ENCODE measurements around the gene CDH16.
"Not testable (repeated sequence)": the region's sequence is repeated elsewhere in the genome, so short reads cannot be mapped to it uniquely, and the experiment has no call there.

Gene CDH16

DNA sequence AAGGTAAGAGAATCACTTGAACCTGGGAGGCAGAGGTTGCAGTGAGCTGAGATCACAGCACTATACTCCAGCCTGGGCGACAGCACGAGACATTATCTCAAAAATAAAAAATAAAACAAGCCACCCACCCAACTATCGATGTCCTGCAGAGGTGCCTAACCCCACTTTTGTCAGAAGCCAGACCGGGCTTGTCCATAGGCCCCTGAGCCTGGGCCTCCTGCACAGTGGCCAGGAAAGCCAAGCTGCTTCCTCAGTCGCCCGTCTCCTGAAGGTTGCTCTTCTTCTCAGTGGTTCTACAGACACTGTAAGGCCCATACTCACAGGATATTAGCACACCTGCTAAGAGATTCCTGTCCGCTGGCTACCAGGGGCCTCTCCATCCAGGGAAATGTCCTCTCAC is 27.9 kb upstream of the CDH16 start:
- no peaks in the 10 kb centered on the region for H3K27me3 ChIP-seq (ENCODE audit: low read depth, low read length)
- peaks cover 0 to 4% of the 10 kb centered on the region in 2 donors for H3K9me3 ChIP-seq (ENCODE audit: control insufficient read depth in 1 of 2, low read length in 2 of 2)
- H3K27ac ChIP-seq (ENCODE audit: low read length): no peak overlapping the region
- H3K36me3 ChIP-seq (ENCODE audit: control insufficient read depth in 1 of 2, insufficient read depth in 2 of 2, low read length in 2 of 2): peaks cover 19 to 26% of the 10 kb centered on the region in 2 donors
- H3K4me3 ChIP-seq (ENCODE audit: low read depth in 1 of 2, low read length in 2 of 2): no peak overlapping the region
- peaks cover 0 to 8% of the 10 kb centered on the region in 2 donors for H3K4me1 ChIP-seq (ENCODE audit: control insufficient read depth in 1 of 2, insufficient read depth in 2 of 2, low read length in 2 of 2)

DNA sequence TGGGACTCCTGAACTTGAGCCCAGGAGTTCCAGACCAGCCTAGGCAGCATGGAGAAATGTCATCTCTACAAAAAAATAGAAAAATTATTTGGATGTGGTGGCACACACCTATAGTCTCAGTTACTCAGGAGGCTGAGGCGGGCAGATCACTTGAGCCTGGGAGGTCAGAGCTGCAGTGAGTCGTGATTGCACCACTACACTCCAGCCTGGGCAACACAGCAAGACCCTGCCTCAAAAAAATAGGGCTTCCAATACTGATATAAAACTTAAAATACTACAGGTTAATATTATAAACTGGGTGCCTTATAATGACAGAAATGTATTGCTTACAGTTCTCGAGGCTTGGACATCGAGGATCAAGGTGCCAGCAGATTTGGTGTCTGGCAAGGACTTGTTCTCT is 27.3 kb upstream of the CDH16 start:
- no peak overlapping the region for H3K4me3 ChIP-seq (ENCODE audit: low read depth in 1 of 2, low read length in 2 of 2)
- H3K27ac ChIP-seq (ENCODE audit: low read length): no peak overlapping the region
- no peaks in the 10 kb centered on the region for H3K27me3 ChIP-seq (ENCODE audit: low read depth, low read length)
- H3K36me3 ChIP-seq (ENCODE audit: control insufficient read depth in 1 of 2, insufficient read depth in 2 of 2, low read length in 2 of 2): peaks cover 25 to 32% of the 10 kb centered on the region in 2 donors
- no peaks in the 10 kb centered on the region for H3K9me3 ChIP-seq (ENCODE audit: control insufficient read depth in 1 of 2, low read length in 2 of 2)
- peaks cover 0 to 8% of the 10 kb centered on the region in 2 donors for H3K4me1 ChIP-seq (ENCODE audit: control insufficient read depth in 1 of 2, insufficient read depth in 2 of 2, low read length in 2 of 2)

DNA sequence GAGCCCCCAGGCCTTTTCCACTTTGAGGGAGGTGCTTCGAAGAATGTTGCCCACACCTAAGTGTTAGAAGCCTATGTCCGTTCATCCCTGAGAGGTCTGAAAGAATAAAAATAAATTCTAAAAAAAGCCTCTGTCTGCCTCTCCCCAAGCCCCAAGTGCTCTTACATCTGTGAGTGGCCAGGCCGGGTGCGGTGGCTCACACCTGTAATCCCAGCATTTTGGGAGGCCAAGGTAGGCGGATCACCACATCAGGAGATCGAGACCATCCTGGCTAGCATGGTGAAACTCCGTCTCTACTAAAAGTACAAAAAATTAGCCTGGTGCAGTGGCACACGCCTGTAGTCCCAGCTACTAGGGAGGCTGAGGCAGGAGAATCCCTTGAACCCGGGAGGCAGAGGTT is 26.3 kb upstream of the CDH16 start:
- H3K27ac ChIP-seq (ENCODE audit: low read length); H3K4me3 ChIP-seq (ENCODE audit: low read depth in 1 of 2, low read length in 2 of 2); H3K9me3 ChIP-seq (ENCODE audit: control insufficient read depth in 1 of 2, low read length in 2 of 2); H3K27me3 ChIP-seq (ENCODE audit: low read depth, low read length); H3K4me1 ChIP-seq (ENCODE audit: control insufficient read depth in 1 of 2, insufficient read depth in 2 of 2, low read length in 2 of 2): not testable (repeated sequence)
- peaks cover 34 to 42% of the 10 kb centered on the region in 2 donors for H3K36me3 ChIP-seq (ENCODE audit: control insufficient read depth in 1 of 2, insufficient read depth in 2 of 2, low read length in 2 of 2)

DNA sequence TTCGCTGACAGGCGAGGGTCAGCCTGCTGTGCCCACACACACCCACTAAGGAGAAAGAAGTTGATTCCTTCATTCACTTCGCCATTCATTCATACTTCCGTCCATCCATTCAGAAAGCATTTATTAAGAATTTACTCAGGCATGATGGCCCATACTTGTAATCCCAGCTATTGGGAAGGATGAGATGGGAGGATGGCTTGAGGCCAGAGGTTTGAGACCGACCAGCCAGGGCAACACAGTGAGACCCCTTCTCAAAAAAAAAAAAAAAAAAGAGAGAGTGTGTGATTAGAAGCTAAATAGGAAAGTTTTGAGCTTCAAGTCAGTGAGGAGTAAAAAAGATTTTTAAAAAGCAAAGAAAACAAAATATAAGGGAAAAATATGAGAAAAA is 25.4 kb upstream of the CDH16 start:
- no peak overlapping the region for H3K27ac ChIP-seq (ENCODE audit: low read length)
- H3K36me3 ChIP-seq (ENCODE audit: control insufficient read depth in 1 of 2, insufficient read depth in 2 of 2, low read length in 2 of 2): peaks cover 43 to 51% of the 10 kb centered on the region in 2 donors
- H3K9me3 ChIP-seq (ENCODE audit: control insufficient read depth in 1 of 2, low read length in 2 of 2): no peaks in the 10 kb centered on the region
- peaks cover 0 to 6% of the 10 kb centered on the region in 2 donors for H3K4me1 ChIP-seq (ENCODE audit: control insufficient read depth in 1 of 2, insufficient read depth in 2 of 2, low read length in 2 of 2)
- H3K27me3 ChIP-seq (ENCODE audit: low read depth, low read length): no peaks in the 10 kb centered on the region
- H3K4me3 ChIP-seq (ENCODE audit: low read depth in 1 of 2, low read length in 2 of 2): no peak overlapping the region

DNA sequence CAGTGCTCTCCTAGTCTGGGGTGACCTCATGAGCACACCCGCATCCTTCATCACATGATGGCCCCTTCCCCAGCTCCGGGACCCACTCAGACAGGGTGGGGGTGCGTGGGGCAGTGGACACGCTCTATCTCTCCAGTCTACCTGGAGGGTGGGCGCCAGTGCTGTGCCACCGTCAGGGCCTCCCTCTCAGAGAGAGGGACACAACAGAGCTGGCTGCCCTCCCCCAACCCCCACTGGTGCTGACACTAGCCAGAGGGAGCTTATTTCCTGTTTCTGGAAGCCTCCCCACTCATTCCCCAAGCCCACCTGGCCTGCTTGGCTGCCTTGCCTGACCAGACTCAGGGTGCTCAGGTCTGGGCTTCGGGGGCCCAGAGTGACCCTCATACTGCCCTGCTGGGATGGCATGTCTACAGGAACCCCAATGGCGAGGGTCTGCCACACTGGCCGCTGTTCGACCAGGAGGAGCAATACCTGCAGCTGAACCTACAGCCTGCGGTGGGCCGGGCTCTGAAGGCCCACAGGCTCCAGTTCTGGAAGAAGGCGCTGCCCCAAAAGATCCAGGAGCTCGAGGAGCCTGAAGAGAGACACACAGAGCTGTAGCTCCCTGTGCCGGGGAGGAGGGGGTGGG is 24.9 kb upstream of the CDH16 start:
- Histone ChIP-seq H3K36me3 (ENCODE audit: control insufficient read depth in 1 of 2, insufficient read depth in 2 of 2, low read length in 2 of 2) (peaks cover 43 to 55% of the 10 kb centered on the region in 2 donors), H3K4me1 (ENCODE audit: control insufficient read depth in 1 of 2, insufficient read depth in 2 of 2, low read length in 2 of 2) (peaks cover 0 to 1% of the 10 kb centered on the region in 2 donors), H3K27ac (ENCODE audit: low read length) (no peak overlapping the region), H3K27me3 (ENCODE audit: low read depth, low read length) (no peaks in the 10 kb centered on the region), H3K9me3 (ENCODE audit: control insufficient read depth in 1 of 2, low read length in 2 of 2) (no peaks in the 10 kb centered on the region), H3K4me3 (ENCODE audit: low read depth in 1 of 2, low read length in 2 of 2) (no peak overlapping the region)

DNA sequence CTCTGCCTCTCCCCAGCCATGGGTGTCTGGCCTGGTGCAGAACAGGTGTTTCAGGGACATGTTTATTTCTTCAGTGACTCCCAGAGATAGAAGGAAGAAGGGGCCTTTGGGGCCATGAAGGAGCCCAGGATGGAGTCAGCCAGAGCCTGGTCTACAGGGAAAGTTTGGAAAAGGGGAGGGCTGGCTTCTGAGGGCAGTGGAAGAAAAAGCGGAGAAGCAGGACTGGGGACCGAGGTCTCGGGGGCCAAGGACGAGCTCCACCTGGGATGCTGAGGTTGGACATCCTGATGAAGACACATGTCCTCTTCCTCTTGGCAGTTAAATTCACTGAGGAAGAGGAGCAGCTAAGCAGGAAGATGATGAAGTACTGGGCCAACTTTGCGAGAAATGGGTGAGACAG is 24.3 kb upstream of the CDH16 start:
- H3K27me3 ChIP-seq (ENCODE audit: low read depth, low read length): no peaks in the 10 kb centered on the region
- no peaks in the 10 kb centered on the region for H3K4me1 ChIP-seq (ENCODE audit: control insufficient read depth in 1 of 2, insufficient read depth in 2 of 2, low read length in 2 of 2)
- H3K4me3 ChIP-seq (ENCODE audit: low read depth in 1 of 2, low read length in 2 of 2): no peak overlapping the region
- no peaks in the 10 kb centered on the region for H3K9me3 ChIP-seq (ENCODE audit: control insufficient read depth in 1 of 2, low read length in 2 of 2)
- H3K36me3 ChIP-seq (ENCODE audit: control insufficient read depth in 1 of 2, insufficient read depth in 2 of 2, low read length in 2 of 2): peaks cover 49 to 60% of the 10 kb centered on the region in 2 donors
- H3K27ac ChIP-seq (ENCODE audit: low read length): no peak overlapping the region

DNA sequence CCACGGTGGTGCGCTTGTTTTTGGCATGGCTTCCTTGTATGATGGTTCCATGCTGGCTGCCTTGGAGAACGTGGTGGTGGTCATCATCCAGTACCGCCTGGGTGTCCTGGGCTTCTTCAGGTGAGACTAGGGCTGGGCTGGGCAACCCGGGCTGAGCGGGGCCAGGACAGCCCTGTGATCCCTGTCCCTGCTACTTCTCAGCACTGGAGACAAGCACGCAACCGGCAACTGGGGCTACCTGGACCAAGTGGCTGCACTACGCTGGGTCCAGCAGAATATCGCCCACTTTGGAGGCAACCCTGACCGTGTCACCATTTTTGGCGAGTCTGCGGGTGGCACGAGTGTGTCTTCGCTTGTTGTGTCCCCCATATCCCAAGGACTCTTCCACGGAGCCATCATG is 21.6 kb upstream of the CDH16 start:
- Histone ChIP-seq H3K9me3 (ENCODE audit: control insufficient read depth in 1 of 2, low read length in 2 of 2) (no peaks in the 10 kb centered on the region), H3K4me1 (ENCODE audit: control insufficient read depth in 1 of 2, insufficient read depth in 2 of 2, low read length in 2 of 2) (peaks cover 0 to 19% of the 10 kb centered on the region in 2 donors), H3K4me3 (ENCODE audit: low read depth in 1 of 2, low read length in 2 of 2) (no peak overlapping the region), H3K36me3 (ENCODE audit: control insufficient read depth in 1 of 2, insufficient read depth in 2 of 2, low read length in 2 of 2) (peaks cover 50 to 63% of the 10 kb centered on the region in 2 donors), H3K27ac (ENCODE audit: low read length) (no peak overlapping the region), H3K27me3 (ENCODE audit: low read depth, low read length) (no peaks in the 10 kb centered on the region)

DNA sequence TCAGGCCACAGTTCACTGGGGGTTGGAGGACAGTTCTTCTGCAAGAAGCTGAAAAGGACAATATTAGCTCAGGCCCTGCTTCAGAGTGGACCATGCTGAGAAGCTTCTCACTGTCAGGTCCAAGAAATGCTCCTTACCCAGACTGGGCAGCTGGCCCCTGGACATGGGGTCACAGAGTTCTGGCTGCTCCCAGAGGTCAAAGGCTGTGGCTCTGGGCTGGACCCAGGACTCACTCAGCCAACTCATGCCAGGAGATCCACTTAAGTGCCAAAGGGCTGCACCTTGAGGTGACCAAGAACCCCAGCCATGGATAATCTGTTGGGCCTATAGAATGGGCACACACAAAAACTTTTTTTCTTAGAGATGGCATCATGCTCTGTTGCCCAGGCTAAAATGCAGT is 20.7 kb upstream of the CDH16 start:
- Histone ChIP-seq H3K36me3 (ENCODE audit: control insufficient read depth in 1 of 2, insufficient read depth in 2 of 2, low read length in 2 of 2) (peaks cover 50 to 63% of the 10 kb centered on the region in 2 donors), H3K9me3 (ENCODE audit: control insufficient read depth in 1 of 2, low read length in 2 of 2) (no peaks in the 10 kb centered on the region), H3K27me3 (ENCODE audit: low read depth, low read length) (no peaks in the 10 kb centered on the region), H3K4me1 (ENCODE audit: control insufficient read depth in 1 of 2, insufficient read depth in 2 of 2, low read length in 2 of 2) (peaks cover 0 to 21% of the 10 kb centered on the region in 2 donors), H3K27ac (ENCODE audit: low read length) (no peak overlapping the region), H3K4me3 (ENCODE audit: low read depth in 1 of 2, low read length in 2 of 2) (no peak overlapping the region)

DNA sequence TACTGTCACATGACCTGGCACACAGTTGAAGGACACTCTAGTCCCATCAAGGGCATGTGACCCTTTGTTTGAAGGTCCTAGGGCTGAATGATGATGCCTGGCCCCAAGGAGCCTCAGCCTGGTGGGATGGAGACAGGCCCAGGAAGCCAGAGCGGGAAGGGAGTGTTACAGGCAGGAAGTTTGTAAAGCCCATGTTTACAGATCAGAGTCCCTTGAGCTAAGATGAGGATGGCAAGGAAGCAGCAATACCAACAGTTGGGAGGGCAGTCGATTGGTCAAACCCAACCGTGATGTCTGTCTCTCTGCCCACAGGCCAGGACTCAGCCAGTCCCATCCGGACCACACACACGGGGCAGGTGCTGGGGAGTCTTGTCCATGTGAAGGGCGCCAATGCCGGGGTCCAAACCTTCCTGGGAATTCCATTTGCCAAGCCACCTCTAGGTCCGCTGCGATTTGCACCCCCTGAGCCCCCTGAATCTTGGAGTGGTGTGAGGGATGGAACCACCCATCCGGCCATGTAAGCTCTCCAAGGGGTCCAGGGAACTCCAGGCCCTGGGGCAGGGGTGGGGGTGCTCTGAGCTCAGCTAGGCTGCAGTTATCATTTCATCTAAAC is 19.1 kb upstream of the CDH16 start:
- no peak overlapping the region for H3K27ac ChIP-seq (ENCODE audit: low read length)
- H3K9me3 ChIP-seq (ENCODE audit: control insufficient read depth in 1 of 2, low read length in 2 of 2): no peaks in the 10 kb centered on the region
- peaks cover 44 to 50% of the 10 kb centered on the region in 2 donors for H3K36me3 ChIP-seq (ENCODE audit: control insufficient read depth in 1 of 2, insufficient read depth in 2 of 2, low read length in 2 of 2)
- no peaks in the 10 kb centered on the region for H3K27me3 ChIP-seq (ENCODE audit: low read depth, low read length)
- H3K4me1 ChIP-seq (ENCODE audit: control insufficient read depth in 1 of 2, insufficient read depth in 2 of 2, low read length in 2 of 2): peaks cover 8 to 30% of the 10 kb centered on the region in 2 donors
- H3K4me3 ChIP-seq (ENCODE audit: low read depth in 1 of 2, low read length in 2 of 2): no peak overlapping the region

DNA sequence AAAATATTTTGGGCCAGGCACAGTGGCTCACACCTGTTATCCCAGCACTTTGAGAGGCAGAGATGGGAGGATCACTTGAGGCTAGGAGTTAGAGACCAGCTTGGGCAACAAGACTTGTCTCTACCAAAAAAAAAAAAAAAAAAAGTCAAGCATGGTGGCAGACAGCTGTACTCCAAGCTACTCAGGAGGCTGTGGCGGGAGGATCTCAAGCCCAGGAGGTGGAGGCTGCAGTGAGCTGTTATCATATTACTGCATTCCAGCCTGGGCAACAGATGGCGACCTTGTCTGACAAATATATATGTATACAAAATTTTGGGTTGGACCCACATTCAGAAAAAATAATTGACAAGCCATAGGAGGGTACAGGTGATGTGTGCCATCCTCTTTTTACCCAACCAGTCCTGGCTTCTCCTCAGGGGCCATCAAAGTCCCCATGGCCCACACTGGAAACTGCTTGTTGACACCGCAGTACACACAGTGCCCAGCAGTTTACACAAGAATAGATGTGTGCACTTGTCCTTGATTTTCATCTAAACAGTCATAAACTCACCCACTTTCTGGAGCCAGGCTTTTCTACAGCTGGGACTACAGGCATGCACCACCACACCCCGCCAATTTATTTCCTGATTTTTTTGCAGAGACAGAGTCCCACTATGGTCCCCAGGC is 18.3 kb upstream of the CDH16 start:
- Histone ChIP-seq H3K9me3 (ENCODE audit: control insufficient read depth in 1 of 2, low read length in 2 of 2) (no peaks in the 10 kb centered on the region), H3K36me3 (ENCODE audit: control insufficient read depth in 1 of 2, insufficient read depth in 2 of 2, low read length in 2 of 2) (peaks cover 36 to 49% of the 10 kb centered on the region in 2 donors), H3K27ac (ENCODE audit: low read length) (no peak overlapping the region), H3K4me1 (ENCODE audit: control insufficient read depth in 1 of 2, insufficient read depth in 2 of 2, low read length in 2 of 2) (peaks cover 8 to 38% of the 10 kb centered on the region in 2 donors), H3K4me3 (ENCODE audit: low read depth in 1 of 2, low read length in 2 of 2) (no peak overlapping the region), H3K27me3 (ENCODE audit: low read depth, low read length) (no peaks in the 10 kb centered on the region)

DNA sequence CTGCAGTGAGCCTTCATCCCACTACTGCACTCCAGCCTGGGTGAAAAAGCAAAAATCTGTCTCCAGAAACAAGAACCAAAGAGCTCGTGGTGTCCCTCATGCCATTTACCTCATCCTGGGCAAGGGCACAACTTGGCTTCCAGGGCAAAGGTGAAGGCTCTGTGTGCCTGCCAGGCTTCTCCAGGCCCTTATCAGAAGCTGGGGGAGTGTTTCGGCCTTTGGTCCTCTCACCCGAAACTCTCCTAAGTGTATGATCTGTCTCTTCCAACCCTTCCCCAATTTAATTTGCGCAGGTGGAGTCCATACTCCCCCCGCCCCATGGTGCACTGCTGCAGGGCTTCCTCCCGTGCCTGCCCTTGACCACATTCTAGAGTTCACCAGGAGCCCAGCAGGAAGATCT is 17.8 kb upstream of the CDH16 start:
- Histone ChIP-seq H3K9me3 (ENCODE audit: control insufficient read depth in 1 of 2, low read length in 2 of 2) (no peaks in the 10 kb centered on the region), H3K36me3 (ENCODE audit: control insufficient read depth in 1 of 2, insufficient read depth in 2 of 2, low read length in 2 of 2) (peaks cover 30 to 47% of the 10 kb centered on the region in 2 donors), H3K4me3 (ENCODE audit: low read depth in 1 of 2, low read length in 2 of 2) (peak overlapping the region; percentile 21 to 90), H3K4me1 (ENCODE audit: control insufficient read depth in 1 of 2, insufficient read depth in 2 of 2, low read length in 2 of 2) (peaks cover 8 to 38% of the 10 kb centered on the region in 2 donors), H3K27me3 (ENCODE audit: low read depth, low read length) (no peaks in the 10 kb centered on the region), H3K27ac (ENCODE audit: low read length) (peak overlapping the region; percentile 63)

All from muscle layer of duodenum (tissue), 2 donors.